Stimulated activated naive CD4-positive, alpha-beta T cell (primary cell): ENCODE data around the gene ITGAL.
"Not testable (repeated sequence)": the region's sequence is repeated elsewhere in the genome, so short reads cannot be mapped to it uniquely, and the experiment has no call there.

Experiments used
- DNase-seq, 6 experiments: peaks; one replicate each; lab custom pipeline; 2025; lab: John Stamatoyannopoulos, UW

Gene ITGAL

DNA sequence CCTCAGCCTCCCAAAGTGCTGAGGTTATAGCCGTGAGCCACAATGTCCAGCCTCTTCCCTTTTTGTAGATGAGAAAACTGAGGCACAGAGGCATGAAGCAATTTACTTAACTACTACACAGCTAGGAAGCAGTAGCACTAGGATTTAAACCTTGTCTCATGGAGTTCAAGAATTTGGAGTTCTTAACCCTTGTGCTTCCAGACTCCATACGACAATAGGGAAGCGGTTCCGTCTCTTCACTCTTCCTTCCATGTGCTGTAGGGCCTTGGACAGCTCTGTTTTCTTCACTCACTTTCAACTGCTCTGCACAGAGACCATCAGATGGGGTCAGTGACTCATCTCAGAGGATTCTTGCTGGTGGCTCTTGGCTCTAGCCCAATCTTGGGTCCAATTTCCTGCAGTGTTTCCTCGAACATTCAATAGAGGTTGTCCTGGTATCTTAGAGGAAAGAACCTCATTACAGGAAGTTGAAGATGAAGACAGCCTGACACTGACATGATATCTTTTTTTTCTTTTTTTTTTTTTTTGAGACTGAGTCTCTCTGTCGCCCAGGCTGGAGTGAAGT lies 19.3 kb downstream of the ITGAL start:
- peak in 2 of 6 experiments; percentile 11 to 13 for DNase-seq

GRCh38 chr16:30493941-30494488 lies 21.5 kb downstream of the ITGAL start:
- no peak for DNase-seq

DNA sequence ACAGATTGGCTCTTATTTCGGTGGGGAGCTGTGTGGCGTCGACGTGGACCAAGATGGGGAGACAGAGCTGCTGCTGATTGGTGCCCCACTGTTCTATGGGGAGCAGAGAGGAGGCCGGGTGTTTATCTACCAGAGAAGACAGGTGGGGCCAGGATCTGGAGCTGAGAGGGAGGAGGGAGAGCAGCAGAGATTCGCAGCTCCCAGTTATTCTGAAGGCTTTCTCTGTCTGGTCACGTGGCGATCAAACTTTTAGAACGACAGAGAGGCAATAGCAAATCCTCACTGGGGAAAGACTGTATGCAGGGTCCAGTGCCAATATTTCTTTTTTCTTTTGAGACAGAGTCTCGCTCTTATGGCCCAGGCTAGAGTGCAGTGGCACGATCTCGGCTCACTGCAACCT lies 22.2 kb downstream of the ITGAL start:
- no peak for DNase-seq

- DNase-seq = no peak
Measured at GRCh38 chr16:30499284-30499683, 26.7 kb downstream of the ITGAL start.

DNA sequence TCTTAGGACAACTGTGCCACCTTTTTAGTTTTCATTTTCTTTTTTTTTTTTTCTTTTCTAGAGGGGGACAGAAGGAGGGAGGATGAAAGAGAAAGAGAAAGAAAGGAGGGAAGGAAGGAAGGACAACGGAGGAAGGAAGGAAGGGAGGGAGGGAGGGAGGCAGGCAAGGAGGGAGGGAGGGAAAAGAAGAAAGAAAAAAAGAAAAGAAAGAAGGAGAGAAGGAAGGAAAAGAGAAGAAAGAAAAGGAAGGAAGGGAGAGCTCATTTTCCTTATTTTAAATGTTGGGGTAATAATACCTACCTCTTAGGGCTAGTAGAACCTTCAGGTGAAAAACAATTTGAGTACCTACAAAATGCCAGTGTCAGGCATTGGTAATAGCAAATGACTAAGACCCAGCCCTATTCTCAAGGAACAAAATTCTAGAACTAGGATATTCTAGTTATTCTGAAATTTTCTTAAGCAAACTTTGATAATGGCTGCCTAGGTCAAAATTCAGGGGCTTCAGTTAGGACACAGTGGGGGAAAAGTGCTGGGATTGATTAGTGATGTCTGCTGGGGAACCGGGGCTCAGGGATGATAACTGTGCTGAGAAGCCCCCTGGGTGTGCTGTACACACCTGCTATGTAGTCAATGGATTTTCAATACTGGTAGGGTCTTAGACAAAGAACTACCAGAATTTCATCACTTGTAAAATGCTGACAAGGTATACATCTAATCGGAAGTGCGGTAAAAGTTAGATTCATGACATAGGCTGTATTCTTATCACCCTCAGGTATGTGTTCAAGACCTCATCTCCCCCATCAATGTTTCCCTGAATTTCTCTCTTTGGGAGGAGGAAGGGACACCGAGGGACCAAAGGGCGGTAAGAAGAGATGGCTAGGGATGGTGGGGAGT lies 31.1 kb downstream of the ITGAL start:
- no peak for DNase-seq

DNA sequence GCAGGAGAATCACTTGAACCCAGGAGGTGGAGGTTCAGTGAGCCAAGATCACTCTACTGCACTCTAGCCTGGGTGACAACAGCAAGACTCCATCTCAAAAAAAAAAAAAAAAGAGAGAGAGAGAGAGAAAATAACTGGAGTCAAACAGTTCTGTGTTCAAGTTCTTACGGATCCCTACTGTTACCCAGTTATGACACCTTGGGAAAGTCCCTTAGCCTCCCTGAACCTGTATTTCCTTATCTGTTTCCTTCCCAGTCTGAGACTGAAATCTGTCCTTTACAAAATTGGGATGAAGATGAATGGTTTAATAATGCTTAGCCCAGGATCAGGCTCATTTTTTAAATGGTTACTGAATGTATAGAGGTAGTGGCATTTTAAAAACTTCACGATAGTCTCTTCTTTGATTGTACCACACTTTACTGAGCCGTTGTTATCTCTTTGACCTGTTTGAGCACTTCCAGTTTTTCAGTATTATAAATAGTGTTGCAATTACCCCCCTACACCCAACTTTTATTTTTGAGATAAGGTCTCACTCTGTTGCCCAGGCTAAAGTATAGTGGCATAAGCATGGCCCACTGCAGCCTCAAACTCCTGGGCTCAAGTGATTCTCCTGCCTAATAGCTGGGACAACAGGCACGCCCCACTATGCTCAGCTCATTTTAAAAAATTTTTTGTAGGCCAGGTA lies 36.7 kb downstream of the ITGAL start:
- no peak for DNase-seq

DNA sequence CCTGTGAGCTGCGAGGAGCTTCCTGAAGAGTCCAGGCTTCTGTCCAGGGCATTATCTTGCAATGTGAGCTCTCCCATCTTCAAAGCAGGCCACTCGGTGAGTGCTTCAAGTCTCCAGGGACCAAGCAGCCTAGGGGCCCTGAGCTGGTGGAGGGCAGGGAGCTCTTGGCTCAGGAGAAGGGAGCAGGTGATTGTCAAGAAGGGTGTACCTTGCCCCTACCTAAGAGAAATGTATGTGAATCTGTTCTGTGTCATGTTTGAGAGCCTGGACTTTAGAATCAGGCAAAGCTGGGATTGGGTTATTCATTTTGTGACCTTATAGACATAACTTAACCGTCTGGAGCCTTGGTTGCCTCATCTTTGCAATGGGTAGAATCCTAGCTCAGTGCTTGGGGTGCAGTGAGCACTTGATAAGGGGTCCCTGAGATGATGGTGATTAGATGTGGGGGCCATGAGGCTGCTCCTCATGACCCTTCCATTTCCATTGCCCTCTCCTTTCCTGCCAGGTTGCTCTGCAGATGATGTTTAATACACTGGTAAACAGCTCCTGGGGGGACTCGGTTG lies 37.9 kb downstream of the ITGAL start:
- DNase-seq = no peak

GRCh38 chr16:30511509-30511908 lies 39.0 kb downstream of the ITGAL start:
- no peak for DNase-seq

DNA sequence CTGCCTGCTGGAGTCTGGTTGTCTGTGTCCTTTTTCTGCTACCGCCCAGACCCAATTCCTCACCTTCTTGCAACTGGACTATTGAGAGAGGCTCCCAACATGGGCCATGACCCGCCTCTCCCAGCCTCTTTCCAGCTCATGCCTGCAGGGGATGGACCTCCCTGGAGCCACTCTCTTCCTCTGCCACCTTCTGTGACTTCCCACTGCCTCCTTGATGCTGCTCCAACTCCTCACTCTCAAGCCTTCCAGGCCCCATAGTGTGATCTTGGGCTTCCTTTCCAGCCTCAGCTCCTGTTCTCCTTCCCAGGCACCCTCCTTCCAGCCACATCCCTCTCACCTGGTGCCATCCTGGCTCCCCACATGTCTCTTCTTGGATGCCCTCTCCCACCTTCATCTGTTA lies 42.7 kb downstream of the ITGAL start:
- DNase-seq = no peak

- DNase-seq = no peak
Measured at GRCh38 chr16:30518552-30518951, 46.0 kb downstream of the ITGAL start.

DNA sequence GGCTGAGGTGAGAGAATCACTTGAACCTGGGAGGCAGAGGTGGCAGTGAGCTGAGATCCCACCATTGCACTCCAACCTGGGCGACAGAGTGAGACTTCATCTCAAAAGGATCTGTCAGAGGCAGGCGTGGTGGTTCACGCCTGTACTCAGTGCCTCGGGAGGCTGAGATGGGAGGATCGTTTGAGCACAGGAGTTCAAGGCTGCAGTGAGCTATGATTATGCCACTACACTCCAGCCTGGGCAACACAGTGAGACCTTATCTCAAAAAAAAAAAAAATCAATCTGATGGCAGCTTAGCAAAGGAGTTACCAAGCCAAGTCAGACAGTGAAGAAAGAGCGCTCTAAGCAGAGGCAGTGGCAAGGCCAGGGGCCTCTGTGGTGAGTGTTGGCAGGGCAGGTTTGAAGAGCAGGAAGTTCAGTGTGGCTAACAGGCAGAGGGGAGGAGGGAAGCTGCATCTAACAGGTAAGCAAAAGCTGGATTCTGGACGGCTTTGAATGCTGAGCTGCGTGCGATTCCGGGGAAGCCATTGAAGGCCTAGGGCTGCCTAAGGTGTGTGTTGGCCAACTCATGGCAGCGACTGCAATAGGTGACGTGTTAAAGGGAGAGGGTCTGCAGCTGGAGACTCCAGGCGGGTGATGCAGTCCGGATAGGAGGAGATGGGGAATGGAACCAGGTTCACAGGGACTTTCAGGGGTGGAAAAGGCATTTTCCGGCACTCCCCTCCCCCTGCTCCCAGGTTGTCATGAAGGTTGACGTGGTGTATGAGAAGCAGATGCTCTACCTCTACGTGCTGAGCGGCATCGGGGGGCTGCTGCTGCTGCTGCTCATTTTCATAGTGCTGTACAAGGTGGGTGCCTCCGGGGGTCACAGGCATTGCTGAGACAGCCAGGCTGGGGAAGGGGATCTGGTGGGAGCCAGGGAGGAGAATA lies 46.8 kb downstream of the ITGAL start:
- DNase-seq = no peak

- DNase-seq = no peak
Measured at GRCh38 chr16:30521476-30521872, 48.9 kb downstream of the ITGAL start.

- no peak for DNase-seq
Measured at GRCh38 chr16:30521873-30522641, 49.5 kb downstream of the ITGAL start.

- not testable (repeated sequence) for DNase-seq
Measured at GRCh38 chr16:30522702-30523463, 50.3 kb downstream of the ITGAL start.

DNA sequence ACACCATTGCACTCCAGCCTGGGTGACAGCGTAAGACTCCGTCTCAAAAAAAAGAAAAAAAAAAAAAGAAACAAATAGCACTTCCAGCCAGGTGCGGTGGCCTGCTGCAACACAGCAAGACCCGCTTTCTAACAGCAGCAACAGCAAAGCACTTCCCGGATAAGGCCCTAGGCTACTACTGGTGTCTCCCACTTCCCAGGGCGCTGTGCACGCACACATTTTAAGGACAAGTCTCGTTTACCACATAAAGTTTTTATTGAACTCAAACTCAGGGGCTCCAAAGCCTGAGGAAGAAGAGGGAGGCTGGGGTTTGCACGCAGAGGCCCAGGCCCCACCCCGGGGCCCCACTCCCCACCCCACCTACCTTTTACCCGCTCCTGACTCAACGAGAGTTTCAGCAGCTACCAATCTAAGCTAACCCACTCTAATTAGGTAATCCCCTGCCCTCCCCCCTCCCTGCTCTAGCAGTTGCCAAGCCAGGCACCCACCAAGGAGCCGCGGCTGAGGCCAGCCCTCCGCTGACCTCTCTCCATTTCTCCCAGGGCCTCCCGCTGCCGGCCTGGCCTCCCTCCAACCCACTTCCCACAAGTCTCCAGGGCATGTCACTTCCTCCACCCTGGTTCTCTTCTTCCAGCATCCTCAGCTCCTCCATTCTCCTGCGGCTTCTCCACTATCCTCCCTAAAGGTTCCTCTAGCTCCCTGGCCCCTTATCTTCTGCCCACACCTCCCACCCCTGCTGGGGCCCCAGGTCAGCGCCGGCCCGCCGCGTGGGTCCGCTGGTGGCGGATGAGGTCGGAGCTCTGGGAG lies 51.4 kb downstream of the ITGAL start:
- no peak for DNase-seq

DNA sequence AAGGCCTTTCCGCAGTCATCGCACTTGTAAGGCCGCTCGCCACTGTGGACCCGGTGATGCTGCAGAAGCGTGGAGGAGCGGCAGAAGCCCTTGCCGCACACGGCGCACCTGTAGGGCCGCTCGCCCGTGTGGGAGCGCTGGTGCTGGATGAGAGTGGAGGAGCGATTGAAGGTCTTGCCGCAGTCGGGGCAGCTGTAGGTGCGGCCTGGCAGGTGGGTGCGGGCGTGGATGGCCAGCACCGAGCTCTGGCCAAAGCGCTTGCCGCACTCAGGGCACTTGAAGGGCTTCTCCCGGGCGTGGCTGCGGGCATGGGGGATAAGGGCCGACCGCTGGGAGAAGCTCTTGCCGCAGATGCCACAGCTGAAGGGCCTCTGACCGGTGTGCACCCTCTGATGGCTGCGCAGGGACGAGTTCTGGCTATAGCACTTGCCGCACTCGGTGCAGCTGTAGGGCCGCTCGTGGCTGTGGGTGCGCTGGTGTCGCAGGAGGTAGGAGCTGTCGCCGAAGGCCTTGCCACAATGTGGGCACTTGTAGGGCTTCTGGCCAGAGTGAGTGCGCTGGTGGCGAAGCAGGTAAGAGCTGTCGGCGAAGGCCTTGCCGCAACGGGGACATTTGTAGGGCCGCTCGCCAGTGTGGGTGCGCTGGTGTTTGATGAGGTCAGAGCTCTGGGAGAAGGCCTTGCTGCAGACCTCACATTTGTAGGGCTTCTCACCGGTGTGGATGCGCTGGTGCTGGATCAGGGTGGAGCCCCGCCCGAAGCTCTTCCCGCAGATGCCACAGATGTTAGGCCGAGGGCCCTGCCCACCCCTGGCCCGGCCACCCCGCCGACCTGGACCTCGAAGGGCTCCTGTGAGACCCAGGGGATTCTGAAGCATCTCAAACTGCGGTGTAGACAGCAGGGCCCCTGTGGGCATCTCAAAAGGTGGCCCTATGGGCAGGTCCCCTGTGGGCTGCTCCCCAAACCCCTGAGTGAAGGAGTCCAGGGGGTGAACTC lies 52.3 kb downstream of the ITGAL start:
- no peak for DNase-seq

DNA sequence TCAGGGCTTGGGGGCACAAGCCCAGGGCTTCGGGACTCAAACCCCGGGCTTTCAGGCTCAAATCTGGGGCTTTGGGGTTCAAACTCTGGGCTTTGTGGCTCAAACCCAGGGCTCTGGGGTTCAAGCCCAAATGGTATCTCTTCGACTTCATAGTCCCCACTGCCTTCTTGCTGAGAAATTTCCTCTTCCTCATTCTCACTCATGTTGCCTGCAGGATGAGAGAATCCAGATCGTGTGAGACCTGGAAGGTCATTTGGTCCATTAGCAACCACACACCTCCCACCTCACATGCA lies 53.2 kb downstream of the ITGAL start:
- peak in 1 of 6 experiments; percentile 38 for DNase-seq
